Keratinocyte (primary cell): ENCODE results near the gene KIF14. TPM values are rescaled to one million over a fixed set of nuclear protein-coding genes. Genes with fewer than 3 reads are reported as not detected.

ENCODE experiments used
- DNase-seq: peaks from one replicate; pipeline ENCODE4 v3.0.0-alpha.2; 2011; ENCODE audit warnings: low read depth, missing footprints, low spot score
- FAIRE-seq: peaks from 2 replicates; lab custom pipeline; 2011; peaks lifted over from hg19 to GRCh38; lab: Jason Lieb, UNC
- H2AFZ ChIP-seq: 2 replicates; pipeline ENCODE4 v1.6.0; 2012; ENCODE audit warnings: low read length, control low read depth, inconsistent platforms; ENCODE audit not compliant: control insufficient read depth
- H3K27ac ChIP-seq: 2 replicates; pipeline ENCODE4 v1.5.1; 2011; ENCODE audit warnings: low read length; ENCODE audit not compliant: control insufficient read depth, insufficient read depth
- H3K27me3 ChIP-seq: 3 replicates; pipeline ENCODE4 v1.6.0; 2011; ENCODE audit warnings: low read length; ENCODE audit not compliant: control insufficient read depth, insufficient read depth; ENCODE audit errors: extremely low read depth
- H3K36me3 ChIP-seq, 2 experiments: 2 replicates in 1 of 2; 3 replicates in 1 of 2; pipeline ENCODE4 v1.5.1; 2011; ENCODE audit warnings: low read length in 2 of 2, mild to moderate bottlenecking in 1 of 2; ENCODE audit not compliant: control insufficient read depth in 2 of 2, insufficient read depth in 2 of 2; ENCODE audit errors: extremely low read depth in 1 of 2
- H3K4me1 ChIP-seq: 3 replicates; pipeline ENCODE4 v1.5.1; 2011; ENCODE audit warnings: low read length; ENCODE audit not compliant: control insufficient read depth, insufficient read depth; ENCODE audit errors: extremely low read depth
- H3K4me2 ChIP-seq: 3 replicates; pipeline ENCODE4 v1.6.0; 2011; ENCODE audit warnings: low read depth, low read length; ENCODE audit not compliant: control insufficient read depth, insufficient read depth; ENCODE audit errors: extremely low read depth
- H3K4me3 ChIP-seq, 3 experiments: fragments of 200-600 bp in 1 of 3; sonication (generic) in 1 of 3; 2 replicates in 2 of 3; 3 replicates in 1 of 3; pipeline ENCODE4 v1.5.1; 2011 to 2016; ENCODE audit warnings: low read length in 3 of 3, mild to moderate bottlenecking in 3 of 3, control low read depth in 2 of 3, inconsistent platforms in 1 of 3, low read depth in 1 of 3, mixed read lengths in 1 of 3, mixed run types in 1 of 3, moderate library complexity in 1 of 3; ENCODE audit not compliant: control insufficient read depth in 2 of 3, insufficient read depth in 2 of 3; ENCODE audit errors: extremely low read depth in 1 of 3
- H3K79me2 ChIP-seq: 2 replicates; pipeline ENCODE4 v1.6.0; 2012; ENCODE audit warnings: low read length; ENCODE audit not compliant: control insufficient read depth, insufficient read depth
- H3K9ac ChIP-seq: 3 replicates; pipeline ENCODE4 v1.6.0; 2011; ENCODE audit warnings: low read length; ENCODE audit not compliant: control insufficient read depth, insufficient read depth; ENCODE audit errors: extremely low read depth
- H3K9me1 ChIP-seq: 3 replicates; pipeline ENCODE4 v1.6.0; 2011; ENCODE audit warnings: low read length; ENCODE audit not compliant: control insufficient read depth, insufficient read depth; ENCODE audit errors: extremely low read depth
- H3K9me3 ChIP-seq: 2 replicates; pipeline ENCODE4 v1.5.1; 2012; ENCODE audit warnings: low read depth, low read length; ENCODE audit not compliant: control insufficient read depth
- H4K20me1 ChIP-seq: 3 replicates; pipeline ENCODE4 v1.6.0; 2011; ENCODE audit warnings: low read length; ENCODE audit not compliant: control insufficient read depth, insufficient read depth; ENCODE audit errors: extremely low read depth
- CTCF ChIP-seq, 3 experiments: IDR thresholded peaks in 1 of 3; conservative IDR thresholded peaks in 1 of 3; optimal IDR thresholded peaks in 1 of 3; 2 replicates in 2 of 3; 3 replicates in 1 of 3; pipeline versions ENCODE3 to v1.5.1; 2011; ENCODE audit warnings: low read length in 3 of 3, mild to moderate bottlenecking in 3 of 3, moderate library complexity in 2 of 3, control low read depth in 1 of 3, inconsistent platforms in 1 of 3; ENCODE audit not compliant: insufficient read depth in 2 of 3; ENCODE audit errors: extremely low read depth in 1 of 3
- EZH2 ChIP-seq: IDR thresholded peaks from one replicate; pipeline ENCODE4 v1.6.1; 2012; ENCODE audit warnings: inconsistent platforms, mild to moderate bottlenecking, low read length, moderate library complexity
- dilution Hi-C: fragments of 300-500 bp; cut with MboI; formaldehyde crosslinking; loops from one replicate; pipeline ENCODE4 v1.7.0; 2020; ENCODE audit warnings: low sequenced_read_pairs; ENCODE audit not compliant: extremely low pct_ligation_motif_present
- polyA plus RNA-seq, 5 experiments: library from polyadenylated mRNA; depleted of rRNA in 3 of 5; stranded (reverse) in 3 of 5; stranded (forward) in 1 of 5; unstranded in 1 of 5; fragments of >200 nt; gene quantifications; 1 replicate in 1 of 5; 2 replicates in 3 of 5; 3 replicates in 1 of 5; pipeline versions ENCODE4 v1.2.1 to v1.2.3, GENCODE V29; 2011 to 2012; ENCODE audit warnings: missing spikeins in 2 of 5, low read depth in 1 of 5, low replicate concordance in 1 of 5

KIF14 gene
- polyA plus RNA-seq, 1 donor (not counting 4 experiments of a cell fraction or from before 2014, with no cell fraction given), result 6.2 TPM

DNA sequence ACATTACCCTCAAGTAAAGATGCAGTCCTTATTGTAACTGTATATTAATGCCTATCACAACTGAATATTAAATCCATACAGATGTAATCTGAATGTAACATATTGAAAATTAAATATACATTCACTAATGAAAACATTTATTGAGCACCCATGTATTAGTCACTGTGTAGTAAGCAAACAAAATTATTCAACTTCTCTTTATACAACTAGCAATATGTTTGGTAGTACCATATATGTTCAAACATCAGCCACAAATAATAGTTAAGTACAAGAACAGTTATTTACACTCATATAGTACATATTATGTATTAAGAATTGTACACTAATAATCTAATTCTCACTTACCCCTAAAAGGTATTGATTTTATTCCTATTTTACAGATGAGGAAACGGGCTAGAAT lies 17.9 kb downstream of the KIF14 start:
- FAIRE-seq (no peak), DNase-seq (no peak)
- Histone ChIP-seq H2AFZ (no peak overlapping the region), H3K4me1 (no peaks in the 10 kb centered on the region), H4K20me1 (no peaks in the 10 kb centered on the region), H3K4me3 (no peak overlapping the region), H3K27me3 (no peaks in the 10 kb centered on the region), H3K9ac (no peak overlapping the region), H3K27ac (no peak overlapping the region), H3K9me3 (no peaks in the 10 kb centered on the region), H3K4me2 (no peak overlapping the region), H3K36me3 (peaks cover 0 to 20% of the 10 kb centered on the region in 2 experiments), H3K79me2 (no peaks in the 10 kb centered on the region), H3K9me1 (no peaks in the 10 kb centered on the region)
- TF ChIP-seq CTCF (optimal IDR thresholded peaks at IDR 0.05 in 1 of 3, IDR thresholded peaks at IDR 0.05 in 1 of 3, conservative IDR thresholded peaks at IDR 0.05 in 1 of 3; ENCODE audit: extremely low read depth in 1 of 3, insufficient read depth in 2 of 3, low read length in 3 of 3), result no peak
- no peak for TF ChIP-seq EZH2
- dilution Hi-C loops, result loop anchor here (25.0 kb wide), 1 partner anchor 185 kb away; no protein-coding TSS in a partner anchor

DNA sequence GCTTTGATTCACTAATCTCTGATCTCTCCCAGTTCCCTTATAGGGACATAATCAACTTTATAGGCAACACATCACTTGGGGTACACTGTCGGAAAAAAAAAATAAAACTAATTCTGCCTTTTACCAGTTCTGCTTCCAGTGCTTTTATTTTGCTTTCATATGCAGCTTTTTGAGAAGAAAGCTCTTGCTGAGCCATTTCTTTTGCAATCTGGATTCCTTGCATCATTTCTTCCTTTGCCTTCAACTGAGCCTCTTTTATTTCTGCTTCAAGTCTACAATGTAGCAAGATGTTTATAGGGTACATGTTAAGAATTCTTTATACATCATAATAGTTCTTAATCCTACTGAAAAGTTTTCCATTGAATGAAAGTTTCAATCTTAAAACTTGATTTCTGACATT lies 30.6 kb downstream of the KIF14 start:
- DNase-seq (no peak), FAIRE-seq (no peak)
- dilution Hi-C loops, result no loop called here
- Histone ChIP-seq H3K79me2 (no peaks in the 10 kb centered on the region), H3K36me3 (peaks cover 0 to 24% of the 10 kb centered on the region in 2 experiments), H3K9me3 (no peaks in the 10 kb centered on the region), H4K20me1 (no peaks in the 10 kb centered on the region), H3K27ac (no peak overlapping the region), H3K27me3 (no peaks in the 10 kb centered on the region), H3K4me1 (no peaks in the 10 kb centered on the region), H3K9ac (no peak overlapping the region), H3K4me3 (no peak overlapping the region), H2AFZ (no peak overlapping the region), H3K9me1 (no peaks in the 10 kb centered on the region), H3K4me2 (no peak overlapping the region)
- TF ChIP-seq CTCF (optimal IDR thresholded peaks at IDR 0.05 in 1 of 3, IDR thresholded peaks at IDR 0.05 in 1 of 3, conservative IDR thresholded peaks at IDR 0.05 in 1 of 3; ENCODE audit: extremely low read depth in 1 of 3, insufficient read depth in 2 of 3, low read length in 3 of 3) (no peak), EZH2 (no peak)
